GM12878 (cell line): ENCODE data around the gene GGCT. TPM values are rescaled to one million over a fixed set of nuclear protein-coding genes. Genes with fewer than 3 reads are reported as not detected.

Experiments used
- ATAC-seq: fragments of 200-7000 bp; cut with Tn5 transposase; 3 replicates; pipeline ENCODE4 v1.9.1; 2020; ENCODE audit warnings: mild to moderate bottlenecking, moderate library complexity
- BruUV-seq: library from RNA; stranded (reverse); fragments of 400-500 nt; replicated peaks from 2 replicates; lab custom pipeline; 2021; lab: Mats Ljungman, UMichigan
- CTCF ChIA-PET: fragments of 300-600 bp; sonication (Branson Sonifier 250); formaldehyde crosslinking; extraction: SDS; loops from one replicate; lab custom pipeline; 2021; ENCODE audit warnings: inconsistent platforms; lab: Yijun Ruan, JAX
- POLR2A ChIA-PET: fragments of 350-600 bp; formaldehyde crosslinking; extraction: SDS; loops from one replicate; lab custom pipeline; 2021; ENCODE audit warnings: inconsistent platforms; lab: Charles Lee
- RAD21 ChIA-PET: fragments of 300-600 bp; sonication (Branson Sonifier 250); formaldehyde crosslinking; loops from one replicate; lab custom pipeline; 2023; ENCODE audit warnings: antibody characterized with exemption; ENCODE audit not compliant: unreplicated experiment; lab: Charles Lee
- SMC1A ChIA-PET: fragments of 300-600 bp; sonication (Branson Sonifier 250); formaldehyde crosslinking; loops from one replicate; lab custom pipeline; 2023; ENCODE audit not compliant: unreplicated experiment, uncharacterized antibody; lab: Charles Lee
- DNase-seq: peaks from one replicate; pipeline ENCODE4 v3.0.0-alpha.2; 2011; ENCODE audit warnings: low read depth, low spot score
- FAIRE-seq: peaks from 3 replicates; lab custom pipeline; 2011; peaks lifted over from hg19 to GRCh38; lab: Jason Lieb, UNC
- H2AFZ ChIP-seq: 2 replicates; pipeline ENCODE4 v1.6.0; 2011; ENCODE audit warnings: low read depth, low read length, control low read depth; ENCODE audit not compliant: control insufficient read depth
- H3K27ac ChIP-seq: 2 replicates; pipeline ENCODE4 v1.5.1; 2011; ENCODE audit warnings: control low read depth; ENCODE audit not compliant: control insufficient read depth, insufficient read depth
- H3K27me3 ChIP-seq, 2 experiments: replicated peaks in 1 of 2; 2 replicates each; pipeline versions ENCODE4 v1.6.0 to v1.6.1; 2011; ENCODE audit warnings: low read length in 1 of 2; ENCODE audit not compliant: control insufficient read depth in 2 of 2, insufficient read depth in 2 of 2
- H3K36me3 ChIP-seq, 2 experiments: 2 replicates each; pipeline ENCODE4 v1.5.1; 2011; ENCODE audit warnings: low read length in 1 of 2; ENCODE audit not compliant: control insufficient read depth in 2 of 2, insufficient read depth in 2 of 2
- H3K4me1 ChIP-seq: 2 replicates; pipeline ENCODE4 v1.6.1; 2011; ENCODE audit warnings: mild to moderate bottlenecking, low read length, moderate library complexity, mixed read lengths; ENCODE audit not compliant: control insufficient read depth, insufficient read depth
- H3K4me2 ChIP-seq: 2 replicates; pipeline ENCODE4 v1.6.0; 2011; ENCODE audit warnings: control low read depth; ENCODE audit not compliant: control insufficient read depth, insufficient read depth
- H3K4me3 ChIP-seq: fragments of 200-600 bp; sonication (generic); 2 replicates; pipeline ENCODE4 v1.5.1; 2016
- H3K79me2 ChIP-seq: 2 replicates; pipeline ENCODE4 v1.6.0; 2011; ENCODE audit warnings: low read length; ENCODE audit not compliant: control insufficient read depth, insufficient read depth
- H3K9ac ChIP-seq: 2 replicates; pipeline ENCODE4 v1.8.0; 2011; ENCODE audit warnings: low read length, control low read depth, mixed read lengths; ENCODE audit not compliant: control insufficient read depth, insufficient read depth
- H3K9me3 ChIP-seq: replicated peaks from 3 replicates; pipeline ENCODE4 v1.5.1; 2011; ENCODE audit warnings: mild to moderate bottlenecking, low read length; ENCODE audit not compliant: control insufficient read depth, insufficient read depth
- H4K20me1 ChIP-seq: 2 replicates; pipeline ENCODE4 v1.6.0; 2011; ENCODE audit not compliant: control insufficient read depth, insufficient read depth
- BMI1 ChIP-seq: fragments of 450-650 bp; IDR thresholded peaks from 2 replicates; pipeline ENCODE4 v1.6.1; 2016; ENCODE audit warnings: mild to moderate bottlenecking, moderate library complexity, borderline replicate concordance
- ESRRA ChIP-seq: IDR thresholded peaks from 2 replicates; pipeline ENCODE4 v1.6.1; 2012; ENCODE audit warnings: mild to moderate bottlenecking, low read length, improper control_type of control experiment
- HDAC6 ChIP-seq: fragments of 200-600 bp; sonication (generic); IDR thresholded peaks from one replicate; pipeline ENCODE4 v1.8.0; 2017; ENCODE audit warnings: antibody characterized with exemption; ENCODE audit not compliant: unreplicated experiment
- HDGF ChIP-seq: fragments of 450-650 bp; IDR thresholded peaks from 2 replicates; pipeline ENCODE4 v1.6.1; 2016; ENCODE audit warnings: antibody characterized with exemption
- IKZF2 ChIP-seq, 2 experiments: fragments of 450-650 bp; IDR thresholded peaks; 2 replicates each; pipeline ENCODE4 v1.6.1; 2017; ENCODE audit warnings: mild to moderate bottlenecking in 2 of 2, moderate library complexity in 2 of 2
- JUND ChIP-seq: IDR thresholded peaks from 2 replicates; pipeline ENCODE4 v1.6.1; 2012; ENCODE audit warnings: low read depth, mild to moderate bottlenecking, low read length, improper control_type of control experiment, moderate library complexity
- NFXL1 ChIP-seq: fragments of 450-650 bp; IDR thresholded peaks from 2 replicates; pipeline ENCODE4 v1.6.1; 2017; ENCODE audit warnings: antibody characterized with exemption, mild to moderate bottlenecking, borderline replicate concordance
- PML ChIP-seq: IDR thresholded peaks from 2 replicates; pipeline ENCODE4 v1.6.1; 2012; ENCODE audit warnings: low read length, inconsistent platforms
- RAD21 ChIP-seq: IDR thresholded peaks from 2 replicates; pipeline ENCODE4 v1.6.1; 2011; ENCODE audit warnings: mild to moderate bottlenecking, low read depth, low read length, moderate library complexity; ENCODE audit not compliant: insufficient read depth
- REST ChIP-seq: IDR thresholded peaks from 2 replicates; pipeline ENCODE4 v1.6.1; 2012; ENCODE audit warnings: mild to moderate bottlenecking, low read depth, low read length
- SPI1 ChIP-seq: IDR thresholded peaks from 2 replicates; pipeline ENCODE4 v1.6.1; 2011; ENCODE audit warnings: low read depth, mild to moderate bottlenecking, low read length, moderate library complexity, borderline replicate concordance; ENCODE audit not compliant: insufficient read depth
- SRF ChIP-seq, 2 experiments: IDR thresholded peaks; 2 replicates each; pipeline ENCODE4 v1.6.1; 2011; ENCODE audit warnings: low read depth in 2 of 2, low read length in 2 of 2, mild to moderate bottlenecking in 1 of 2, moderate library complexity in 1 of 2
- TCF3 ChIP-seq: IDR thresholded peaks from 2 replicates; pipeline ENCODE4 v1.6.1; 2012; ENCODE audit warnings: low read depth, mild to moderate bottlenecking, low read length, borderline replicate concordance; ENCODE audit not compliant: insufficient read depth
- WGBS: methylation state at CpG from one replicate; pipeline ENCODE4 v1.1.6; 2016; ENCODE audit warnings: low lambda C conversion rate; ENCODE audit not compliant: insufficient replicate concordance, insufficient coverage; ENCODE audit errors: missing lambda C conversion rate; 5-methylcytosine and 5-hydroxymethylcytosine counted together
- in situ Hi-C: fragments of 300-500 bp; cut with MboI; formaldehyde crosslinking; loops from 9 replicates; pipeline ENCODE4 v1.14.3; 2018; ENCODE audit warnings: mixed read lengths
- intact Hi-C: fragments of 100-400 bp; cut with micrococcal nuclease; formaldehyde crosslinking; loops from one replicate; pipeline ENCODE4 v1.14.2; 2022; ENCODE audit not compliant: unreplicated experiment
- polyA plus RNA-seq, 11 experiments: library from polyadenylated mRNA; depleted of rRNA in 4 of 11; unstranded in 6 of 11; stranded (reverse) in 5 of 11; fragments of >200 nt; fragmentation: Nextera tagmentation in 4 of 11; fragmentation: Illumina TruSeq in 1 of 11; extraction: Ambion mirVana in 4 of 11; extraction: Trizol in 1 of 11; gene quantifications; 1 replicate in 1 of 11; 2 replicates in 10 of 11; pipeline versions ENCODE4 v1.2.1 to v1.2.3, GENCODE V29; 2011 to 2016; ENCODE audit warnings: inconsistent platforms in 2 of 11, missing spikeins in 2 of 11, low read depth in 1 of 11
- total RNA-seq, 4 experiments: library from RNA; depleted of rRNA in 3 of 4; stranded (reverse); fragments of >200 nt in 3 of 4; fragmentation: Illumina TruSeq in 1 of 4; extraction: Trizol in 1 of 4; gene quantifications; 2 replicates each; pipeline versions ENCODE4 v1.2.1 to v1.2.3, GENCODE V29; 2013 to 2021
- TF ChIP-seq, protein P1 (sequence below): fragments of 450-650 bp; formaldehyde crosslinking; IDR thresholded peaks from 2 replicates; pipeline ENCODE4 v1.4.0; 2022; ENCODE audit warnings: mild to moderate bottlenecking, moderate library complexity

Gene GGCT
- total and polyA plus RNA-seq, 10 of the 15 experiments (the other 5 are each of a cell fraction or from before 2014, with no cell fraction given): 57.0 to 215 (median 92.3) TPM

- in situ Hi-C loops: no loop called here
These were observed 48.5 kb upstream of the GGCT start for GRCh38 chr7:30553141-30553540.

DNA sequence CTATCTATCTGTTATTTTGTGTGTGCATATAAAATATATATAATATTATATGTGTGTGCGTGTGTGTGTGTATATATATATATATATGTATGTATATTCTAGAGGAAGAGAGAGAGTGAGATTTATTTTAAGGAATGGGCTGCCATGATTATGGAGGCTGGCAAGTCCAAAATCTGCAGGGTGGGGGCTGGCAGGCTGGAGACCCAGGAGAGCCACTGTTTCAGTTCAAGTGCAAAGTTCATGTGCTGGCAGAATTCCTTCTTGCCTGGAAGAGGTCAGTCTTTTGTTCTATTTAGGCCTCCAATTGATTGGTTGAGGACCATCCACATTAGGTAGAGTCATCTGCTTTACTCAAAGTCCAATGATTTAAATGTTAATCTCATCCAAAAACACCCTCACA lies 47.7 kb upstream of the GGCT start:
- no peak for FAIRE-seq
- DNase-seq: no peak
- no peak for ATAC-seq
- Histone ChIP-seq H3K9ac (no peak overlapping the region), H3K79me2 (no peaks in the 10 kb centered on the region), H3K4me2 (no peak overlapping the region), H3K4me1 (peaks cover 4% of the 10 kb centered on the region), H3K27ac (no peak overlapping the region), H3K4me3 (no peak overlapping the region), H3K27me3 (no peaks in the 10 kb centered on the region), H4K20me1 (no peaks in the 10 kb centered on the region), H3K36me3 (peaks cover 0 to 3% of the 10 kb centered on the region in 2 experiments; a peak in 2 of 4 replicates), H2AFZ (no peak overlapping the region), H3K9me3 (no peaks in the 10 kb centered on the region)
- RAD21 ChIA-PET: no interaction called here
- intact Hi-C loops (no loop called here), in situ Hi-C loops (no loop called here)
- CTCF ChIA-PET: interaction anchor here (1.1 to 8.5 kb wide), 4 partner anchors 10 to 387 kb away, joined by 3 to 119 read pairs (median 40); no protein-coding TSS in a partner anchor
- SMC1A ChIA-PET: interaction anchor here (0.7 to 3.8 kb wide), 4 partner anchors 11 to 276 kb away, joined by 3 to 13 read pairs (median 4); no protein-coding TSS in a partner anchor
- POLR2A ChIA-PET: no interaction called here
- 57% methylated on average over 1 of the region's 1 CpG for WGBS
- BruUV-seq: no TSS peak
- TF ChIP-seq SRF (IDR thresholded peaks at IDR 0.05; ENCODE audit: low read depth in 2 of 2, low read length in 2 of 2) (no peak), TCF3 (no peak), REST (no peak), JUND (no peak), BMI1 (no peak), SPI1 (no peak), ESRRA (no peak)
- TF ChIP-seq, protein P1, sequence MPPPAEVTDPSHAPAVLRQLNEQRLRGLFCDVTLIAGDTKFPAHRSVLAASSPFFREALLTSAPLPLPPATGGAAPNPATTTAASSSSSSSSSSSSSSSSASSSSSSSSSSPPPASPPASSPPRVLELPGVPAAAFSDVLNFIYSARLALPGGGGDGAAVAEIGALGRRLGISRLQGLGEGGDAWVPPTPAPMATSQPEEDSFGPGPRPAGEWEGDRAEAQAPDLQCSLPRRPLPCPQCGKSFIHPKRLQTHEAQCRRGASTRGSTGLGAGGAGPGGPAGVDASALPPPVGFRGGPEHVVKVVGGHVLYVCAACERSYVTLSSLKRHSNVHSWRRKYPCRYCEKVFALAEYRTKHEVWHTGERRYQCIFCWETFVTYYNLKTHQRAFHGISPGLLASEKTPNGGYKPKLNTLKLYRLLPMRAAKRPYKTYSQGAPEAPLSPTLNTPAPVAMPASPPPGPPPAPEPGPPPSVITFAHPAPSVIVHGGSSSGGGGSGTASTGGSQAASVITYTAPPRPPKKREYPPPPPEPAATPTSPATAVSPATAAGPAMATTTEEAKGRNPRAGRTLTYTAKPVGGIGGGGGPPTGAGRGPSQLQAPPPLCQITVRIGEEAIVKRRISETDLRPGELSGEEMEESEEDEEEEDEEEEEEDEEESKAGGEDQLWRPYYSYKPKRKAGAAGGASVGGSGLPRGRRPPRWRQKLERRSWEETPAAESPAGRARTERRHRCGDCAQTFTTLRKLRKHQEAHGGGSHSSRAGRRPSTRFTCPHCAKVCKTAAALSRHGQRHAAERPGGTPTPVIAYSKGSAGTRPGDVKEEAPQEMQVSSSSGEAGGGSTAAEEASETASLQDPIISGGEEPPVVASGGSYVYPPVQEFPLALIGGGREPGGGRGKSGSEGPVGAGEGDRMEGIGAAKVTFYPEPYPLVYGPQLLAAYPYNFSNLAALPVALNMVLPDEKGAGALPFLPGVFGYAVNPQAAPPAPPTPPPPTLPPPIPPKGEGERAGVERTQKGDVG (CRISPR knock-in tag): no peak

More at GRCh38 chr7:30553141-30553540, 48.5 kb upstream of the GGCT start:
- ATAC-seq (no peak), DNase-seq (no peak), FAIRE-seq (no peak)
- H3K4me2 ChIP-seq: no peak overlapping the region
- no peak overlapping the region for H3K27ac ChIP-seq
- H3K27me3 ChIP-seq: no peaks in the 10 kb centered on the region
- ChIA-PET CTCF (interaction anchor here (0.6 to 6.1 kb wide), 4 partner anchors 13 to 302 kb away, joined by 3 to 38 read pairs (median 4); no protein-coding TSS in a partner anchor), SMC1A (no interaction called here), POLR2A (no interaction called here), RAD21 (no interaction called here)
- intact Hi-C loops: no loop called here
- no peaks in the 10 kb centered on the region for H3K79me2 ChIP-seq
- peaks cover 4% of the 10 kb centered on the region for H3K4me1 ChIP-seq
- peaks cover 0 to 3% of the 10 kb centered on the region in 2 experiments; a peak in 2 of 4 replicates for H3K36me3 ChIP-seq
- H4K20me1 ChIP-seq: no peaks in the 10 kb centered on the region
- no peak for TF ChIP-seq IKZF2 (IDR thresholded peaks at IDR 0.05)
- no peak for TF ChIP-seq PML
- no peak for TF ChIP-seq HDGF
- no peak for TF ChIP-seq NFXL1
- TF ChIP-seq RAD21: no peak
- no peak for TF ChIP-seq HDAC6
- TF ChIP-seq SPI1: no peak
- H3K4me3 ChIP-seq: no peak overlapping the region
- BruUV-seq: no TSS peak
- H3K9ac ChIP-seq: no peak overlapping the region
- H2AFZ ChIP-seq: no peak overlapping the region
- H3K9me3 ChIP-seq: no peaks in the 10 kb centered on the region
